OCI-LY1 (cell line): ENCODE measurements around the gene ALDH16A1.

Experiments used
- EZH2 ChIP-seq: fragments of 200-600 bp; sonication (generic), shearing (Covaris generic); IDR thresholded peaks from 2 replicates; pipeline ENCODE4 v1.8.0; 2017; ENCODE audit warnings: borderline replicate concordance, mixed run types, mild to moderate bottlenecking, antibody characterized with exemption, low read length, moderate library complexity, mixed read lengths
- TF ChIP-seq, protein P1 (sequence below): fragments of 200-600 bp; sonication (generic), shearing (Covaris generic); IDR thresholded peaks from 2 replicates; pipeline ENCODE4 v1.5.1; 2017; ENCODE audit warnings: mild to moderate bottlenecking, antibody characterized with exemption, low read length, moderate library complexity, mixed read lengths

DNA sequence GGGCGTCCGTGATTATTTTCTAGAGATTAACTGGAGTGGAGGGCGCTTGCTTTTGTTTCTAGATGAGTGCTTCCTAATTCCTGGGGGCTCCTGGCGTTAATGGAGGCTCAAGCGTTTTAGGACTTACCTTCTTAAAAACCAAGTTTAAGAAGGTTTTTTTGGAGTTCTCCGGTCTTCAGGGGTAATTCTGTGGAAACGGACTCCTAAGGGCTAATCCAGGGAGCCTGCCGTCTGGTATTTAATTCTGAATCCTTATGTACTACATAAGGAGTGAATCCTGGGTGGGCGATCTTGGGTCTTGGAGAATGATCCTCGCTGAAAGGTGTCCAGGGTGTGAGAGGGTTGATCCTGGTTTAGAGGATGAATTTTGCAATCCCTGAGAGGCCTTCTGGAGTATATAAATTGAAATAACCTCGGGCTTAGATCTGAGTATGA, 43.6 kb downstream of the ALDH16A1 start:
- TF ChIP-seq, protein P1, sequence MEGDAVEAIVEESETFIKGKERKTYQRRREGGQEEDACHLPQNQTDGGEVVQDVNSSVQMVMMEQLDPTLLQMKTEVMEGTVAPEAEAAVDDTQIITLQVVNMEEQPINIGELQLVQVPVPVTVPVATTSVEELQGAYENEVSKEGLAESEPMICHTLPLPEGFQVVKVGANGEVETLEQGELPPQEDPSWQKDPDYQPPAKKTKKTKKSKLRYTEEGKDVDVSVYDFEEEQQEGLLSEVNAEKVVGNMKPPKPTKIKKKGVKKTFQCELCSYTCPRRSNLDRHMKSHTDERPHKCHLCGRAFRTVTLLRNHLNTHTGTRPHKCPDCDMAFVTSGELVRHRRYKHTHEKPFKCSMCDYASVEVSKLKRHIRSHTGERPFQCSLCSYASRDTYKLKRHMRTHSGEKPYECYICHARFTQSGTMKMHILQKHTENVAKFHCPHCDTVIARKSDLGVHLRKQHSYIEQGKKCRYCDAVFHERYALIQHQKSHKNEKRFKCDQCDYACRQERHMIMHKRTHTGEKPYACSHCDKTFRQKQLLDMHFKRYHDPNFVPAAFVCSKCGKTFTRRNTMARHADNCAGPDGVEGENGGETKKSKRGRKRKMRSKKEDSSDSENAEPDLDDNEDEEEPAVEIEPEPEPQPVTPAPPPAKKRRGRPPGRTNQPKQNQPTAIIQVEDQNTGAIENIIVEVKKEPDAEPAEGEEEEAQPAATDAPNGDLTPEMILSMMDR: no peak
- no peak for TF ChIP-seq EZH2
